HG03045 (cell line): ENCODE measurements around the gene HIGD2A.

Experiments
- ATAC-seq: cut with Tn5 transposase; IDR thresholded peaks from one replicate; pipeline ENCODE4 v1.9.1; 2021; ENCODE audit warnings: mild to moderate bottlenecking, moderate library complexity; ENCODE audit not compliant: unreplicated experiment

The HIGD2A gene, protein sequence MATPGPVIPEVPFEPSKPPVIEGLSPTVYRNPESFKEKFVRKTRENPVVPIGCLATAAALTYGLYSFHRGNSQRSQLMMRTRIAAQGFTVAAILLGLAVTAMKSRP

GRCh38 chr5:176388444-176389134, at the start of gene HIGD2A, which contains the start of gene NOP16:
TSS of gene HIGD2A (plus strand) at chr5:176388751. CDS start at chr5:176388820, 69 bp downstream.
TSS of gene NOP16 (minus strand) at chr5:176388598. CDS start at chr5:176388539, 59 bp downstream.
- peak; percentile 87 for ATAC-seq

- ATAC-seq = no peak
These were observed 49.2 kb upstream of the HIGD2A start for GRCh38 chr5:176339304-176339703.

DNA sequence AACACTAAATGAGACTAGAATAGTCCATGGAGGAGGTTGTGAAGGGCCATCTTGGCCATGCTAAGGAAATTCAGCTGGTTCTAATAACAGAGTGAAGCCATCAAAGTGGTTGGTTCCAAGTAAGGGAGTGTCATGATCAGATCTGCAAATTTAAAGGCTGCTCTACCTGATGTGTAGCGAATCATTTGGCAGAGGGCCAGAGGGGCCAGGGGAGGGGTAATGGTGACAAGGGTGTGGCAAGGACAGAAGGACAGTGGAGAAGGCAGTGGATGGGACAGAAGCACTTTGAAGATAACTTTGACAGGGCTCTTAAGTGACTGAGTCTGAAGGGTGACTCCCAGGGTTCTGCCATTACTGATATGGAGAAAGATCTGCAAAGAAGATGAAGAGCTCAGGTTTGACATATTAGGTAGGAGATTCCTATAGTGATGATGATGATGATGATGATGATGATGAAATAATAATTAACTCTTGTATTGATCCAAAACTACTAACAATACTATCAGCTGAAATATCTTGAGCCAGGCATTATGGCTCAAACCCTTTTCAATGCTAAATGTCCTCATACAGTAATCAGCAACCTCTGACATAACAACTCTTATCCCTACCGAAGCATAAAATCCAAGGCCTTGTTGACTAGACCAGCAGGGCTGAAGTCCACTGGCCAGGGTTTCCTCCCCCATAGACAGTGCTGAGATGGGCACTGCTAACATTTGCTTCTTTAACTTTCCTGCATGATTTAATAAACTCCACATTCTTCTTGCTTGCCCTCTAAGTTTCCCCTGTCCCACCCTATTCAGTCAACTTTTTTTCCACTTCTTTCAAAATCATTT, 47.0 kb upstream of the HIGD2A start:
- ATAC-seq = no peak

GRCh38 chr5:176342158-176342483, 46.4 kb upstream of the HIGD2A start:
- ATAC-seq = no peak

DNA sequence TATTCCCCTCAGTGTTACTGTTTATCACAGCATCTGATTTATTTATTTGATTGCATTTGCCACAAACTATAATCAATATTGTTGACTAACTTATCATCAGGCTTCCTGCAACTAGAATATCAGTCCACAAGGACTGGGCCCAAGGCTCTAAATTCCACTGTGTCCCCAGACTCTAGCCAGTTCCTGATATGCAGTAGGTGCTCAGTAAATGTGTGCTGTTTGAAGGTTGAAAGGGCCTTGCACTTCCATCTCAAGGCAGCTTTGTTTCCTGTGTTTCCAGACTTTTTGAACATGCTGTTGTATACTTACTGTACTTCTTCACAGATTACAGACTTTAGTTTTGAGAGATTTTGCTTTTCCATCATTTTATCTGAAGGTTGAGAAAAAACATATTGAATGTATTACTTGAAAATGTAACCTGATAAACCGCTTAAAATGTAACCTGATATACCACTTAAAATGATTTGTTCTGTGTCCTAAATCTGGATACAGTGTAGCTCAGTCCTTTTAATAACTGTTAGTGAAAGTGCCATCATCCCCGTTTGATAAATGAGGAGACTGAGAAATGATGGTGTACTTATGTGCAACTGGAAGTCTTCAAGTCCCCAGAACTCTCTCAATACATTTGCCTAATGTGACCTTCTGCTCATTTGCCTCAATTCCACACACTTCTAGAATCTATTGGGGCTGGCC, 45.6 kb upstream of the HIGD2A start:
- ATAC-seq = no peak

DNA sequence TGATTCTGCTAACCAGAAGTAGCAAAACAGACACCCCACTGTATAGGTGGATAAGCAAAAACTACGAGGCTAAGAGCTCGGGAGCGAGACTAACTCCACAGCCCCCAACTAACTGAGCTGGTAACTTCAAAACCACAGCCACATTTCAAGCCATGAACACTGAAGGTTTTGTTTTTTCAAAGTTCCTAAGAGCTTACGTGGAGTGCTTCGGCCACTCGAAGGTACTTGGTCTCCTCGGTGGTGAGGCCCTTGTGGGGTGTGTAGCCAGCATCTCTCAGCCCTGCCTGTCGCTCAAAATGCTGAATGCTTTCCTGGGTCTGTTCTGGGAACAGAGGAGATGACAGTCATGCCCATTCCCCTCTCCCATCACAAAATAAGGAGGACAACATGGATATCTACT, 38.1 kb upstream of the HIGD2A start:
- no peak for ATAC-seq

DNA sequence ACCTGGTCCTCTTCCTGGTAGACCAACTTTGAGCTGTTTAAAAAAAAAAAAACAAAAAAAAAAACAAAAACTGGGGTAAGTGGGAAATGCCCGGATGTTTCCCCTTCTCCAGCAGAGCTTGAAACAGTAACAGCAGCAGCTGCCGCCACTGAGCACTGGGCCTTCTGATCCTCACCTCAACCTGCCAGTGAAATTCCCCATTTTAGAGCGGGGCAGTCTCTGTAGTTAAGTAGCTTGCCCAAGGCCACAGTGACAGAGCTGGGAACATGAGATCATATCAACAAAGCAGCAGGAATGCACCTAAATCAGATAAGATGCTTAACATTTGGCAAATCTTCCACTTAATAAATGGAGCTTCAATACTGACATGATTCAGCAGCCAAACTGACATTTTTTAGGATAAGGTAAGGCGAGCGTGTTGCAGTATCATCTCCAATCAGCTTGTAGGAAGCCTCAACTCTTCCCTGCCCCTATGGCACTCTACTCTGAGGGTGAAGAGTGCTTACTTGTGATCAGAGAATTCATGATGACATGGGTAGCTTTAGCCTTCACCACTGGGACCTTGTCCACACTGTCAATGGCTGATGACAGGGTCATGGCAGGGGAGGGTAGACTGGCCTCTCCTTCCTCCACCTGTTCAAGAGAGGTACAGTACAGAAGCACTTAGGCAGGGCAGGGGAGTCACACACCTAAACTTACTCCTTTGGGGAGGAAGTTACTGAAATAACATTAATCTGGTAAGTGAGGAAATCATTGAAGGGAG, 36.3 kb upstream of the HIGD2A start:
- ATAC-seq = no peak

DNA sequence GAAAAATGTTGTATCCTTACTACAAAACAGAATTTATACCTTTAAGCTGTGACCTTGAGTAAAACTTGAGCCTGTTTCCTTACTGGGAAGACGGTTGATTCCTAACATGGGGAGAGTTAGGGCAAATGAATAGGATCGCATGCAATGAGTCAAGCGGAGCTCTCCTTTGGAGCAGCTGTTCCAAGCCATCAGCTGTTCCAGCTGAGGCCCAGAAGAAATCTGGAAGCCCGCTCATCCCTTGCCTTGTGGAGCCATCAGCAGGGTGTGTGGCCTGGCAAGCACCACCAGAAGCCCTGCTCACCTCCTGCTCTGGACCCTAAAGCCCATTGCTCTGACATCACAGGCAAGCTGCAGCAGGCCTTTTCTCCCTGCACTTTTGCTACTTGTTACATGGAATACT, 35.0 kb upstream of the HIGD2A start:
- ATAC-seq = no peak

DNA sequence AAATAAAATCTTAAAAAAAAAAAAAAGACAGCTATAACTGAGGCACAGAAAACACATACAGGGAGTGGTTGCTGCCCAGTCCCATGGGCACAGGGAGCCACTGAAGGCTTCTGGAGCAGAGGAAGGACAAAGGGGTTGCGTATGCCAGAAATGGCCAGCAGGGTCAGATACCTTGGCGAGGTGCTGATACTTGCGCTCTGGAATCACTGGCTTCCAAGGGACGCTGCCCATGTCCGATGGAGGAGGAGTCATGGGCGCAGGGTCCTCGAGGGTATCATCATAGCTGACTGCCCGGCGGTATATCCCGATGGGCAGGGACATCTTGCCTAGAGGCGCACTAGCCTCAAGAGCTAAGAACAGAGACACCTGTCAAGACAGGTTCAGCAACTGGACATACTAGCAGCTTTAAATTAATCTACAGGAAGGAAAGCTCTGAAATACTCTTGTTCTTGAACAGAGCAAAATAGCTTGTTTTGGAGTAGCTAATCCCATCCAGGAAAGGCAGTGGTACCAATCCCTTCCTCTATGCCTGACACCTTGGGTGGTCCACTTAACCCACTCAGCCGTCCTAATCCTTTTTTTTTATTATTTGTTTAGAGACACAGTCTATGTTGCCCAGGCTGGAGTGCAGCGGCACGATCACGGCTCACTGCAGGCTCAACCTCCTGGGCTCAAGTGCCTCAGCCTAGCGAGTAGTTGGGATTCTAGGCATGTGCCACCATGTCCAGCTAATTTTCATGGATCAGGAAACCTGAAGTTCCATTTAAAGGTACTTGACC, 33.0 kb upstream of the HIGD2A start:
- ATAC-seq = no peak

- ATAC-seq = no peak
These were observed 32.4 kb upstream of the HIGD2A start for GRCh38 chr5:176356179-176356566.

DNA sequence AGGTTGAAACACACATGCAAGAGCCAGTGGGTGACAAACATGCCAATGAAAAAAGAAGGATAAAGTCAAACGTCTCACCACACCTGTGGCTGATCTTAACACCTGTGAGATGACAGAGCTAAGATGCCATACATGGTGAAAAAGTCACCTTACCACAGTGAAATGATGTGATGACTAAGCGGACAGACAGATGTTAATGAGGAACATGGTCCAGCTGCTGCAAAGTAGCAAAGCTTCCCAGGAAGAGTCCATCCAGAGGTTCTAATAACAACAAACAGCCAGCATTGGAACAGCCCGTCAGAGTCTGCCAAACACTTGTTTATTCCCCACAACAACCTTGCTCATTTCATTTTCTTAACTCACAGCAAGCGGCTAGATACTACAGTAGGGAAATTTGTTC, 28.9 kb upstream of the HIGD2A start:
- ATAC-seq = no peak

GRCh38 chr5:176360894-176361436, 27.6 kb upstream of the HIGD2A start:
- ATAC-seq = no peak

GRCh38 chr5:176361437-176362232, 26.9 kb upstream of the HIGD2A start, which contains the start of gene KIAA1191:
TSS of gene KIAA1191 (minus strand) at chr5:176361764. CDS start at chr5:176359508, 2,256 bp downstream.
- ATAC-seq = peak; percentile 86

DNA sequence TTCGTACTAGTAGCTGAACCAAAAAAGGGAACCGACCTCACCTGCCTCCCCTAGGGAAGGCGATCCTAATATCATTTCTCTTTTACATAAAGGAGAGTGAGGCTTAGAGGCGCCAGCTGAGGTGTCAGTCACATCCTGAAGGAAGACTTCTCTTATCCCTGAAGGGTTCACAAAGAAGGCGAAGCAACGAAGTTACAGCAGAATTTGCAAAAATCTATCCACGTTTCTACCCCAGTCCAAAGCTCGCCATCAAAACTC, 26.4 kb upstream of the HIGD2A start:
- ATAC-seq = no peak

- no peak for ATAC-seq
These were observed 23.7 kb upstream of the HIGD2A start for GRCh38 chr5:176364765-176365350.

GRCh38 chr5:176365351-176366231, 23.0 kb upstream of the HIGD2A start, which contains the start of gene ARL10:
TSS of gene ARL10 (plus strand) at chr5:176365487. CDS start at chr5:176365564, 77 bp downstream.
- ATAC-seq = peak; percentile 32

DNA sequence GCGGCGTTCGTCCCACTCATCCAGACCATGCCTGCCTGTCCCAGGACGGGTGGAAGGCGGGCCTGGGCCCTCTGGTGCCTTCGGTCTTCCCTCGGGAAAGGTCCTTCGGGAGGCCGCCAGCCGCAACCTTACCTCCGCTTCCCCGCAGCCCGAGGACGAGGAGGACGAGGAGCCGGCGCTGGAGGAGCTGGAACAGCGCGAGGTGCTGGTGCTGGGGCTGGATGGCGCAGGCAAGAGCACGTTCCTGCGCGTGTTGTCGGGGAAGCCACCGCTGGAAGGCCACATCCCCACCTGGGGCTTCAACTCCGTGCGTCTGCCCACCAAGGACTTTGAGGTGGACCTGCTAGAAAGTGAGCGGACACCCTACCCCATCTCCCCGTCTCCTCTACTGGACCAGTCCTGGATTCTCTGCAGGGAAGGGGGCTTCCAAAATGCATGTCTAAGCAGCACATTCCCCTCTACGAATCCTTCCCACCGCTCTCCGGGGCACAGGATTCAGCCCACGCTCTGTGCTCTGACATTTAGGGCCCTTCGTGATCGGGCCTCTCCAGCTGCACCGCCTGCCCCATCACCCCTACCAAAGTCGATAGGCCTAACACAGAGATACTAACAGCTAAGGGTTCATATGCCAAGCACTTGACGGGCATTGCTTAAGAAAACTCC, 22.2 kb upstream of the HIGD2A start:
- no peak for ATAC-seq
